Astrocyte (in vitro differentiated cells and primary cell): ENCODE results near the gene SORBS2.

Experiments used
- EZH2 ChIP-seq: IDR thresholded peaks from 2 replicates; pipeline ENCODE4 v1.6.1; 2012; ENCODE audit warnings: mild to moderate bottlenecking, low read length, inconsistent platforms; ENCODE audit not compliant: insufficient read depth
- TF ChIP-seq, protein P1 (sequence below): IDR thresholded peaks from 2 replicates; pipeline ENCODE4 v1.5.1; 2011; ENCODE audit warnings: low read depth, mild to moderate bottlenecking, inconsistent platforms, low read length, moderate library complexity; ENCODE audit not compliant: insufficient read depth

DNA sequence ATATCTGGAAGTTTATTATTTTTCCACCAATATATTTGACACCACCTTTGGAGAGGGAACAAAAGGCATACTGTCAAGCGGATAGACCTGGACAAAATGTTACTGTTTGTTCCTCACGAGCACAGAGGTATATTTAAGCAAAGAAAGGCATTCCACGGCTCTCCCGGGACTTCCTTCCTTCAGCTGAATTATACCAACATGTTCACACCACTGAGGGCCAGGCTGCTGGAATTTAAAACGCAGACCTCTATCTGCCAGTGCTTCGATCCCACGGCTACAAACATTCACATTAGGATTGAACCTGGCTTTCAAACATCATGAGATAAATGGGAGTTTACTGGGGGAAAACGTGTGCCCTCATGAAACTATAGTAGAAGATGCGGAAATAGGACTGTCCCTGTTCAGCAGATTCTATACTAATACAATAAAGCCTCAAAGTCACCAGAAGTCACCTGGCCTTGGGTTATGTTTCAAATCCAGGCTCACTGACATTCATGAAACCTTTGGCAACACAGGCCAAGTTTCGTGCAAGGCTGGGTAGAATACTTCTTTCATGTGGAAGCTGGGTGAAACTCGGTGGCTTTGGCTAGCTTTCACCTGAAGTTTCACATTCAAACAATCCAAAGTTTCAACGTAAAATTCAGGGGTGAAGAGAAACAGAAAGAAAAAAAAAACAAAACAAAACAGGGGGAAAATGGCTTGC, 39.5 kb downstream of the SORBS2 start:
- TF ChIP-seq, protein P1, sequence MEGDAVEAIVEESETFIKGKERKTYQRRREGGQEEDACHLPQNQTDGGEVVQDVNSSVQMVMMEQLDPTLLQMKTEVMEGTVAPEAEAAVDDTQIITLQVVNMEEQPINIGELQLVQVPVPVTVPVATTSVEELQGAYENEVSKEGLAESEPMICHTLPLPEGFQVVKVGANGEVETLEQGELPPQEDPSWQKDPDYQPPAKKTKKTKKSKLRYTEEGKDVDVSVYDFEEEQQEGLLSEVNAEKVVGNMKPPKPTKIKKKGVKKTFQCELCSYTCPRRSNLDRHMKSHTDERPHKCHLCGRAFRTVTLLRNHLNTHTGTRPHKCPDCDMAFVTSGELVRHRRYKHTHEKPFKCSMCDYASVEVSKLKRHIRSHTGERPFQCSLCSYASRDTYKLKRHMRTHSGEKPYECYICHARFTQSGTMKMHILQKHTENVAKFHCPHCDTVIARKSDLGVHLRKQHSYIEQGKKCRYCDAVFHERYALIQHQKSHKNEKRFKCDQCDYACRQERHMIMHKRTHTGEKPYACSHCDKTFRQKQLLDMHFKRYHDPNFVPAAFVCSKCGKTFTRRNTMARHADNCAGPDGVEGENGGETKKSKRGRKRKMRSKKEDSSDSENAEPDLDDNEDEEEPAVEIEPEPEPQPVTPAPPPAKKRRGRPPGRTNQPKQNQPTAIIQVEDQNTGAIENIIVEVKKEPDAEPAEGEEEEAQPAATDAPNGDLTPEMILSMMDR, result no peak
- TF ChIP-seq EZH2, result no peak
